ENCODE data around the gene MRPS31.
"Not testable (repeated sequence)": the region's sequence is repeated elsewhere in the genome, so short reads cannot be mapped to it uniquely, and the experiment has no call there.

MRPS31 gene

GRCh38 chr13:40789275-40790153 lies 18.5 kb upstream of the MRPS31 start, which contains the start of gene SLC25A15:
SLC25A15 (plus strand) TSS chr13:40789611; CDS start chr13:40793227, 3,616 bp downstream.
- DNase-seq: peak; percentile 12 to 67

GRCh38 chr13:40788540-40789274 lies 17.7 kb upstream of the MRPS31 start:
- DNase-seq: not testable (repeated sequence)

- DNase-seq: no peak
Observed at GRCh38 chr13:40787062-40787461, 16.1 kb upstream of the MRPS31 start.

GRCh38 chr13:40786568-40786996 lies 15.6 kb upstream of the MRPS31 start:
- DNase-seq: no peak

GRCh38 chr13:40784540-40784939 lies 13.6 kb upstream of the MRPS31 start:
- DNase-seq: no peak

GRCh38 chr13:40782971-40783370 lies 12.0 kb upstream of the MRPS31 start:
- not testable (repeated sequence) for DNase-seq

- DNase-seq: no peak
Observed at GRCh38 chr13:40781717-40782116, 10.7 kb upstream of the MRPS31 start.

GRCh38 chr13:40780822-40781401 lies 9.9 kb upstream of the MRPS31 start:
- DNase-seq: no peak

- DNase-seq: no peak
Observed at GRCh38 chr13:40779796-40780285, 8.9 kb upstream of the MRPS31 start.

- DNase-seq: no peak
Observed at GRCh38 chr13:40779049-40779448, 8.1 kb upstream of the MRPS31 start.

- no peak for DNase-seq
Observed at GRCh38 chr13:40777809-40778175, 6.8 kb upstream of the MRPS31 start.

GRCh38 chr13:40777166-40777808 lies 6.3 kb upstream of the MRPS31 start:
- DNase-seq: peak; percentile 19 to 64

GRCh38 chr13:40776681-40777165 lies 5.7 kb upstream of the MRPS31 start:
- DNase-seq: no peak

GRCh38 chr13:40776232-40776631 lies 5.2 kb upstream of the MRPS31 start:
- DNase-seq: no peak

- no peak for DNase-seq
Observed at GRCh38 chr13:40774672-40775071, 3.7 kb upstream of the MRPS31 start.

GRCh38 chr13:40772765-40773473 lies 1.9 kb upstream of the MRPS31 start:
- no peak for DNase-seq

GRCh38 chr13:40770609-40770933 lies 419 bp downstream of the MRPS31 start:
- no peak for DNase-seq

- DNase-seq: no peak
Observed at GRCh38 chr13:40769970-40770369, 1.0 kb downstream of the MRPS31 start.

GRCh38 chr13:40765602-40766001 lies 5.4 kb downstream of the MRPS31 start:
- DNase-seq: no peak

GRCh38 chr13:40764587-40765403 lies 6.2 kb downstream of the MRPS31 start:
- no peak for DNase-seq

- no peak for DNase-seq
Observed at GRCh38 chr13:40762849-40763248, 8.1 kb downstream of the MRPS31 start.
